Left hindlimb (tissue), 1 donor: ENCODE results near the gene HMCN1.
"Not testable (repeated sequence)": the region's sequence is repeated elsewhere in the genome, so short reads cannot be mapped to it uniquely, and the experiment has no call there.

ENCODE experiments used
- DNase-seq: peaks from one replicate; pipeline ENCODE4 v3.0.0-alpha.2; 2018

The HMCN1 gene

GRCh38 chr1:185860311-185860710 is 126.1 kb downstream of the HMCN1 start:
- DNase-seq: no peak

DNA sequence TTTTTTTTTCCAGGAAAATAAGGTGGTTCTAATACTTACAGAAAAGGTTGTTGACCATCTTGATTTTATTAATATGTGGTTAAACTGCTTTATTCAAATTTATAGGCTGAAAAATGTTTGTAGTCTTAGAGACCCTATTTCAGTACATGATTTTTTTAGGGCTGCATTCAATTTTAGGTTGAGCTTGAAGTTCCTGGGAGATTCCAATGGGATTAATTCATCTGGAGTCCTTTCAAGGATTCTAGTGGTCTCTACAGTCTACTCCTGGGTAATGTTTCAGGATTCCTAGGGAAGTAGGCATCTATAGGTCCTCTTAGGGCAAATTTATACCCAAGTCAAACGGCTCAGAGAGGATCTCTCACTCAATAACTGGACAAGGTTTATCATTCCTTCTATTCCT is 126.7 kb downstream of the HMCN1 start:
- no peak for DNase-seq

GRCh38 chr1:185861630-185862029 is 127.4 kb downstream of the HMCN1 start:
- DNase-seq: no peak

DNA sequence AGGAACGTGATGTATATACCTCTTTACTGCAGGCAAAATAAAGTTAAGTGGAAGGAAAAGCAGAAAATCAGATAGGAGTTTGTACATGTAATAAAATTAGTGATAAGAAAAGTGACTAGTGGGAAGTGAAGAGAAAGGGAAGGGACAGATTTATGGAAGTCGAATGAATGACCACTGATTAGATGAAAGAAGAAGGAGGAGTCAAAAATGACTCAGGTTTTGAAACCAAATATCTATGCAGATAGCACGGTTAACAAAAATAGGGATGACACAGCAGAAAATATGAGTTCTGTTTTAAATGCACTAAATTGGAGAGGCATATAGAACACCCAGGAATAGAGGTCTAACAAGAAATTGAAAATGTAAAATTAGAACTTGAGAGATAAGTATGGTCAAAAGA is 128.0 kb downstream of the HMCN1 start:
- no peak for DNase-seq

GRCh38 chr1:185864331-185864730 is 130.1 kb downstream of the HMCN1 start:
- DNase-seq: no peak

GRCh38 chr1:185864889-185865517 is 130.8 kb downstream of the HMCN1 start:
- no peak for DNase-seq

GRCh38 chr1:185869590-185869989 is 135.4 kb downstream of the HMCN1 start:
- DNase-seq: no peak

DNA sequence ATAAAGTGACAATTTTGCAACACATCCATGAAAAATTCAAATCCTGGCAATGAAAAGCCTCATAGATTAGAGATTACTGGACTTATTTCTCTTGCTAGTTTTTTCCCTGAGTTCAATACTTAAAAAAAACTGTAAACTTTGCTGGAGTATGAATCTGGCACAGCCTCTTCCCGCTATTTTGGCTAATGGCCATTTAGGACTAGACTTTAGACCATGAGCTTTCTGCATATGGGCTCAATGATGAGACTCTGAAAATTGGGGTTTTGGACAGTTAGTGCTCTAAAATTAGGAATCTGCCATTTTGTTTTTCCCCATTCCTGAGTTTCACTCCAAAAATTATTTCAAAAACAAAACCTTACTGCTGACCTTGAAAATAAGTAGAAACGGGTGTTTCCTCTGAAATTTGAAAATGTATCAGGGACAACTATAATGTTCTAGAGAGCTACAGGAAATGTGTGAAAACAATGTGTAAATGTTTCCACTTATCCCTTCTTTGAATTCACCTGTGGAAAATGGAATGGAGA is 137.5 kb downstream of the HMCN1 start:
- DNase-seq: no peak

GRCh38 chr1:185874246-185874645 is 140.1 kb downstream of the HMCN1 start:
- DNase-seq: no peak

GRCh38 chr1:185880330-185880729 is 146.1 kb downstream of the HMCN1 start:
- no peak for DNase-seq

GRCh38 chr1:185880779-185881333 is 146.7 kb downstream of the HMCN1 start:
- DNase-seq: no peak

DNA sequence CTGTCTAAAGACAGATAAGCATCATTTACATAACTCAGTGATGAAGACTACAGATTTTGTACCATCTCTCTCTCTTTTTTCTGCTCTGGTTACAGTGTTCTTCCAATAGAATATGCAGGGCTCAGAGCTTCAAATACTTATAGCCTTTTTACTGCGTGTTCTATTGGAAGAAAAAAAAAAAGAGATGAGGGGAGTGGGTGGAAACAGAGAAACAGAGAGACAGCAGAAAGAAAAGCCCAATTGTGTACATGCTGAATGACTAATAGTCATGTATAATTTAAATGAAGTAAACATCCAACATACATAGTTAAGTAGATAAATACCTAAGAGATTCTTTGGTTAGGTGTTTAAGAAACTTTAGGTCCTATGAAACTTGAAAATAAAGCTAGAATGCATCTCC is 151.9 kb downstream of the HMCN1 start:
- no peak for DNase-seq

- no peak for DNase-seq
Measured at GRCh38 chr1:185886671-185887070, 152.5 kb downstream of the HMCN1 start.

DNA sequence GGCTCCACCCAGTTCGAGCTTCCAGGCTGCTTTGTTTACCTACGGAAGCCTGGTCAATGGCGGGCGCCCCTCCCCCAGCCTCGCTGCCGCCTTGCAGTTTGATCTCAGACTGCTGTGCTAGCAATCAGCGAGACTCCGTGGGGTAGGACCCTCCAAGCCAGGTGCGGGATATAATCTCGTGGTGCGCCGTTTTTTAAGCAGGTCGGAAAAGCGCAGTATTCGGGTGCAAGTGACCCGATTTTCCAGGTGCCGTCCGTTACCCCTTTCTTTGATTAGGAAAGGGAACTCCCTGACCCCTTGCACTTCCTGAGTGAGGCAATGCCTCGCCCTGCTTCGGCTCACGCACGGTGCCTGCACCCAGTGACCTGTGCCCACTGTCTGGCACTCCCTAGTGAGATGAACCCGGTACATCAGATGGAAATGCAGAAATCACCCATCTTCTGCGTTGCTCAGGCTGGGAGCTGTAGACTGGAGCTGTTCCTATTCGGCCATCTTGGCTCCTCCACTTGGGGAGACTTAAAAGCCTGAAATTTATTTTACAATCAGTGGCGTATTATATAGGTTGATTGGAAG is 158.7 kb downstream of the HMCN1 start:
- DNase-seq: not testable (repeated sequence)

DNA sequence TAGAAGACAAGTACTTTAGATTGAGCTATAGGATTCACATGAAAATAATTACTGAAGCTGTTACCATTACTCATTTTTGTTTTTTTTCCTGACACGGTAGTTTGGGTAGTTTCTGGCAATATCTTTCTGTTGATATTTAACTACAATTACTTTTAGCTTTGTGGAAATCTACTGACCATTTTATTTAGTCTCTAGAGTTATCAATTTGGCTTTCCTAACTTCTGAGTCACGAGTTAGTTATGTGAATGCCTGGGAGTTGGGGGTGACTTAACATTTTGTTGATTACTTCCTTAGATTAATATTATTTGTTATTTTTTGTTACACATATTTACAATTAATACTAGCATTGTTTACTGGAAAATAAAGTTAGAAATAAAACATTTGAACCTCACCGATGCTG is 160.6 kb downstream of the HMCN1 start:
- DNase-seq: no peak

DNA sequence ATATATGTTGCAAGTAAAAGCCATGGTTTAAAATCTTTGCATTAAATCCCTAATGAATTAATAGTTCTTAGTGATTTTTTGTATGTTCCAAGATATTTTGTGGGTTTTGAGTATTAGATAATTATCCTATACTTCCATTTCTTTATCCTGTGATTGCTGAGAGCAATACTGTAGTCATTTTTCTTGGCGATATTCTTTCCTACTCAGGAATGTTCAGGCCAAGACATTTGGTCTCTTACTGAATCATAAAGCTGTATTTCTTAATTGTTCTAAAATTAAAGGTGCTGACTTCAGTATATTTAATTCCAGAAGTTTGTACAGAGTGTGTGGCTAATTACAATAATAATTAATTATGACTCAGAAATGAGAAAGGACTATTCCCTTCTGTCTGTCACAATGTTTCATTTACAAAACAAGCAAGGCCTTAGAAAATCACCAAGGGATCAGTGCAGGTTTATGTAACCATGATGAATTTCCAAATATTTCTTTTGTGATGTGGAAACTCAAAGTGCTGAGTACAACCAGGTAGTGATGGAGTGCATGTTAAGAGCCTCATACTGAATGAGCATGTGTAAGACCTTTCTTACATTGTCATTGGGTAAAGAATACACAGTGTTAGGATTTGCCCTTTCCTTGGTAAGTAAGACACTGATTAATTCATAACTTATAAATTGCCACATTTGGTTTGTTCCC is 161.2 kb downstream of the HMCN1 start:
- DNase-seq: no peak

DNA sequence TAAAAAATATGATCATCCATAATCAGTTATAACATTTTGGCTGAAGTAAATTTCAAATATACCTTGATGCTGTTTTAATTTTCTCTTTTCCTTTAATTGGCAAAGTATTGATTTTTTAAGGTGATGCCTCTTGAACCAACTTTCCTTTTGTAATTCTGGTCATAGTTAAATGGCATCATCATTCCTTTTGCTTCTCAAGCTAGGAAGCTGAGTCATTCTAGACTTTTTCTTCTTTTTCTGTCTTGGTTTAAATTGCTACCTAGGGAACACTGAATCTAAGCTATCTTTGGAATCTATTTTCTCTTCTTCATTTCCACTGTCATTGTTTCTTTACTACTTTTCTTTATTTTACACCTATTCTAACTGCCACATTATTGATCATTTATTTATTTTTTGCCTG is 162.7 kb downstream of the HMCN1 start:
- no peak for DNase-seq

DNA sequence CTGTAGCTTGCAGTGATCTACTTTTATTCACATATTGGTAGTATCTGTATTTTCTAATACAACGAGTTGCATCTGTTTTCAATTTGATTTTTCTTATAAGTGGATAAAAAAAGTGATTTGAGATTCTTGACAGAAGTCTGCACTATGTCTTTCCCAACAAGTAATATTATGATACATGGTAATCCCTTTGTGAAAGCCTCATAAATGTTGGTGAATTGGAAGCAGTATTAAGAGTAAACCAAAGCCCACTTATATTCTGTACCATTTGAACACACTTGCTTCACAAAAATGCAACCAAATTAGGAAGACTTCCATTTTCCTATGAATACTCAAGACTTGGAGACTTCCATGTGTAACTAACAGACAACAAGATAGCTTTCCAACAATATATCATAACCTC is 172.0 kb downstream of the HMCN1 start:
- DNase-seq: no peak

DNA sequence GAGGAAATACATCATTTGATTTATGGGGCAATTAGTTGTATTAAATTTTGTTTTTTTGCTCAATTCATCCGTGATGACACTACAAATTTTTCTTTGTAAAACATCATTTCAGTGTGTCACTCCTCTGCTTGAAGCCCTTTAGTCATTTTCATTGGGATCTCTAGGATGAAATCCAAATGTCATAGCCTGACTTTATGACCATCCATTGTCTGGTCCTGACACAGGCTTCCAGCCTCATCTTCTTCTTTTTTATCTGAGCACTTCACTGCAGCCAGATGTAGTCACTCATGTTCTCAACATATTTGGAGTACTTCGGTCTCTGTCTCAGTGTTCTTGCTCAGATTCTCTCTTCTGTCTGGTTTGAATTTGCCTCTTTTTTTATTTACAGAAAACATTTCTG is 173.1 kb downstream of the HMCN1 start:
- DNase-seq: no peak

GRCh38 chr1:185911978-185912377 is 177.8 kb downstream of the HMCN1 start:
- DNase-seq: no peak

DNA sequence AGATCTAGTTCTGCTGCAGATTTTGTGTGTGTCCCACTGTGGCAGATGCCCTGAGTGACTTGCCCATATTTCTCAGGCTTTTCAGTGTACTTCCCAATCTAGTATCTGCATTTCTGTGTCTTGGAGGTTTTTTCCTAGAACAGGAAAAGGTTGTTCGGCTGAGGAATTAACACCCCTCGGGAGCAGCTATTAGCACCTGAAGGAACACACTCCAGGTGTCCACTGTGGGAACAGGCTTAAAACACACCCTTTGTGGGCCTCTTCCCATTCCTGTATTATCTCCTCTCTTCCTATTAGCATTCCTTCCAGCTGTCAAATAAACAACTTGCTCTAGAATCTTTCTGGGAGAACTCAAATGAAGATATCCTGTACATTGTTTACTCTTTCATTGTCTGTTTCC is 178.3 kb downstream of the HMCN1 start:
- DNase-seq: no peak

DNA sequence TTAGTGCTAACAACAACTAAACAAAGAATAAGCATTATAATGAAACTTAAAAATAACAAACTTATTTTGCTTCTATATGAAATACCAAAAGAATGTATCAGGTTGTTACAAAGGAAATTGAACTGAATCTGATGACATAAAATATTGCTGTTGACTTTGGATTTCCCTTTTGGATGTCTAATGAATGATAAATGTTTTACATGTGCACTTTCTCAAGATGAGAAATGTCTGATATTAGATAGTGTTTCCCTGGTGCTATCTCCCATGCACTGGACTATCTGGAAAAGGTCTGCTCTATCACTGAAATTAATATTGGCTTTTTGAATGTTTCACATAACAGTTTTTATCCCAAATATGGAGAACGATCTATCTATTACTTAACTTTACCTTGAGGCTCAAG is 179.9 kb downstream of the HMCN1 start:
- no peak for DNase-seq

GRCh38 chr1:185916861-185917260 is 182.7 kb downstream of the HMCN1 start:
- no peak for DNase-seq

DNA sequence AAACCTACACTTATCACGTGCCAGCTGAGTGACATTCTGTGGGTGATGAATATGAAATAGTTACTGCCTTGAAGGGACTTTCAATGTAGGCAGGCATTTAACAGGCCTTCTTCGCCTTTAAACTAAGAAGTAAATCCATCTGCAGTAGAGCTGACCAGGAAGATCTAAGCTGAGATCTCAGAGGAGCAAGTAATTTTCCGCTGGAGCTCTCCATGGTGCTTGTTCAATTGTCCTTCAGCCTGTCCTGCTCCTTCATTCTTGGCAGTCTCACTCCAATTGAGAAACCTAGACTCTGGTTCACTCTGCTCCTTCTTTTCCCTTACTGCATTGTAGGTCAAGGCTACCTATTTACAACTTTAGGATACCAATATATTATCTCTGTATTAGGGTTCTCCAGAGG is 183.5 kb downstream of the HMCN1 start:
- DNase-seq: peak; percentile 46
